ENCODE data around the gene KRTAP5-3. TPM values are rescaled to one million over a fixed set of nuclear protein-coding genes. Genes with fewer than 3 reads are reported as not detected.

KRTAP5-3 gene
- total RNA-seq, 1 donor from 2014 or later = not detected

- H3K27ac Mint-ChIP-seq (ENCODE audit: unreplicated experiment) = no peak overlapping the region
- no peaks in the 10 kb centered on the region for H3K36me3 Mint-ChIP-seq (ENCODE audit: unreplicated experiment)
- TF ChIP-seq, protein P1, sequence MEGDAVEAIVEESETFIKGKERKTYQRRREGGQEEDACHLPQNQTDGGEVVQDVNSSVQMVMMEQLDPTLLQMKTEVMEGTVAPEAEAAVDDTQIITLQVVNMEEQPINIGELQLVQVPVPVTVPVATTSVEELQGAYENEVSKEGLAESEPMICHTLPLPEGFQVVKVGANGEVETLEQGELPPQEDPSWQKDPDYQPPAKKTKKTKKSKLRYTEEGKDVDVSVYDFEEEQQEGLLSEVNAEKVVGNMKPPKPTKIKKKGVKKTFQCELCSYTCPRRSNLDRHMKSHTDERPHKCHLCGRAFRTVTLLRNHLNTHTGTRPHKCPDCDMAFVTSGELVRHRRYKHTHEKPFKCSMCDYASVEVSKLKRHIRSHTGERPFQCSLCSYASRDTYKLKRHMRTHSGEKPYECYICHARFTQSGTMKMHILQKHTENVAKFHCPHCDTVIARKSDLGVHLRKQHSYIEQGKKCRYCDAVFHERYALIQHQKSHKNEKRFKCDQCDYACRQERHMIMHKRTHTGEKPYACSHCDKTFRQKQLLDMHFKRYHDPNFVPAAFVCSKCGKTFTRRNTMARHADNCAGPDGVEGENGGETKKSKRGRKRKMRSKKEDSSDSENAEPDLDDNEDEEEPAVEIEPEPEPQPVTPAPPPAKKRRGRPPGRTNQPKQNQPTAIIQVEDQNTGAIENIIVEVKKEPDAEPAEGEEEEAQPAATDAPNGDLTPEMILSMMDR (IDR thresholded peaks at IDR 0.05) = no peak
- H3K9me3 Mint-ChIP-seq (ENCODE audit: unreplicated experiment) = no peaks in the 10 kb centered on the region
- H3K4me3 Mint-ChIP-seq (ENCODE audit: unreplicated experiment) = no peak overlapping the region
- DNase-seq (ENCODE audit: extremely low spot score, unreplicated experiment) = no peak
- peaks cover 1% of the 10 kb centered on the region for H3K27me3 Mint-ChIP-seq (ENCODE audit: unreplicated experiment)
- H3K4me1 Mint-ChIP-seq (ENCODE audit: unreplicated experiment) = peaks cover 22% of the 10 kb centered on the region
Measured at GRCh38 chr11:1570001-1570453, 38.2 kb downstream of the KRTAP5-3 start.

GRCh38 chr11:1569251-1569780, 38.9 kb downstream of the KRTAP5-3 start:
- peaks cover 25% of the 10 kb centered on the region for H3K4me1 Mint-ChIP-seq (ENCODE audit: unreplicated experiment)
- no peak for DNase-seq (ENCODE audit: extremely low spot score, unreplicated experiment)
- no peaks in the 10 kb centered on the region for H3K9me3 Mint-ChIP-seq (ENCODE audit: unreplicated experiment)
- H3K27ac Mint-ChIP-seq (ENCODE audit: unreplicated experiment) = no peak overlapping the region
- H3K4me3 Mint-ChIP-seq (ENCODE audit: unreplicated experiment) = no peak overlapping the region
- TF ChIP-seq, protein P1 (IDR thresholded peaks at IDR 0.05) = no peak
- H3K36me3 Mint-ChIP-seq (ENCODE audit: unreplicated experiment) = no peaks in the 10 kb centered on the region
- no peaks in the 10 kb centered on the region for H3K27me3 Mint-ChIP-seq (ENCODE audit: unreplicated experiment)

DNA sequence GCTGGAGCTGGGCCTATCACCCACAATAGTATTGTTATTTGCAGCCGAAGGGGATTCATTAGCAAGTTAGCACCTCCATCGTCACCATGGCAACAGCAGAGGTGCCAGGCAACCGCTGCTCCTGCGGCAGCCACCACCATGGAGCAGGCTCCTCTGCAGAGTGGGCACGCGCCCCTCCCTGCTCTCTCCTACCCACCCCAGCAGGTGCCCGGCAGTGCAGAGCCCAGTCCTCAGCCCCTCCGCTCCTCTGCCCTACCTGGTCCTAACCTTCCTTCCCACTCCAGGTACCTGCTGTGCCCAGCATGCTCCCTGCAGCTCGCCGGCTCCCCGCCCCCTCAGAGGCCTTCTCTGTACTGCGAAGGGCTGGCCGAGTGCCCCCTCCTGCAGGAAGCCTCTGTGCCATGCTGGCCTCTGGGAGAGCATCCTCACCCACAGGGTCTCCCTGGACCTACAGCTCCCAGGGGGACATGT, 39.8 kb downstream of the KRTAP5-3 start:
- H3K36me3 Mint-ChIP-seq (ENCODE audit: unreplicated experiment) = no peaks in the 10 kb centered on the region
- H3K27ac Mint-ChIP-seq (ENCODE audit: unreplicated experiment) = no peak overlapping the region
- no peak overlapping the region for H3K4me3 Mint-ChIP-seq (ENCODE audit: unreplicated experiment)
- no peaks in the 10 kb centered on the region for H3K27me3 Mint-ChIP-seq (ENCODE audit: unreplicated experiment)
- no peaks in the 10 kb centered on the region for H3K9me3 Mint-ChIP-seq (ENCODE audit: unreplicated experiment)
- TF ChIP-seq, protein P1 (IDR thresholded peaks at IDR 0.05) = no peak
- peaks cover 17% of the 10 kb centered on the region for H3K4me1 Mint-ChIP-seq (ENCODE audit: unreplicated experiment)
- no peak for DNase-seq (ENCODE audit: extremely low spot score, unreplicated experiment)

DNA sequence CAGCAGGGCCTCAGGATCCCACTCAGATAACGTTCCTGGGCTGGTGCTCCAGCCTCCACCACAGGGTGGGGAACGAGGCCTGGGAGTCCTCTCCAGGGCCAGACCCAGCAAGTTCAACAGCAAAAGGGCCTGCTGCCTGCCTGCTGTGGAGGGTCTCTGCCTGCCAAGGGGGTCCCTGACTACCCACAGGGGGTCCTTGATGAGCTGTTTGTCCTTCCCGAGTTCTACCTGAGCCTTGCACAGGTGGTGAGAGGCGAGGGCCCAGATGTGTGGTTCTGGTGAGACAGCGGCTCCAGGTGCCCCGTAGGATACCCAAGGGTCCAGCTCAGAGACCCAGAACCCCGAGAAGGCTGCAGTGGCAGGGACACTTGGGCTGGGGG, 40.6 kb downstream of the KRTAP5-3 start:
- TF ChIP-seq, protein P1 (IDR thresholded peaks at IDR 0.05) = no peak
- Mint-ChIP-seq H3K4me3 (ENCODE audit: unreplicated experiment) (no peak overlapping the region), H3K9me3 (ENCODE audit: unreplicated experiment) (no peaks in the 10 kb centered on the region), H3K27me3 (ENCODE audit: unreplicated experiment) (no peaks in the 10 kb centered on the region), H3K36me3 (ENCODE audit: unreplicated experiment) (peaks cover 1% of the 10 kb centered on the region), H3K27ac (ENCODE audit: unreplicated experiment) (no peak overlapping the region), H3K4me1 (ENCODE audit: unreplicated experiment) (peaks cover 15% of the 10 kb centered on the region)
- no peak for DNase-seq (ENCODE audit: extremely low spot score, unreplicated experiment)

DNA sequence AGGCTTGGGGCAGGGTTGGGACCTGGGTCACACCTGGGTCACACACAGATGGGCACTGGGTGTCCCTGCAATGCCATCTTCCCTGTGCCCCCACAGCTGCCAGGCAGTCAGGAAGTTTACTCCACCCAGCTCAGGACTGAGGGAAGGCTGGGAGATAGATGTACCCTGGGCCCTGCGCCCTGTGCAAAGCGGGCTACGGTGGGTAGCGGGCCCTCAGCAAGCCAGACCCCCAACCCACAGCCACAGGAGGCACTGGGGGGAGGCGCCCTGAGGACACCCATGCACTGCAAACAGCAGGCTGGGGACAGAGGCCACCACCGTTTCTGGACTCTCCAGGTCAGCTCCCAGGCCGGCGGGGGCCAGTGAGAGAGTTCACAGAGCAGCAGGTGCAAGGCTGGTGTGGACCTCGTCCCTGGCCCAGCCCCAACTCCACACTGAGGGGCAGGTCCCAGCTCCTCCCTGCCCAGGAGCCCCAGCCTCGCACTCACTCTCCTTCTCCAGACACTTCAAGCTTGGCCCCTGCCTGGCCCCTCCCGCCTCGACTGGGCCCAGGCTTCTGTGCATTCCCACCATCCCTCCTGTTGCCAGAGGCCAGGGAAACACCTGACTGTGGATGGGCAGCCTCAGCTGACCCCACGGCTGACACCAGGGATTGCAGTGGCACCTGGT, 41.1 kb downstream of the KRTAP5-3 start:
- no peak for DNase-seq (ENCODE audit: extremely low spot score, unreplicated experiment)
- no peak overlapping the region for H3K27ac Mint-ChIP-seq (ENCODE audit: unreplicated experiment)
- H3K27me3 Mint-ChIP-seq (ENCODE audit: unreplicated experiment) = no peaks in the 10 kb centered on the region
- no peak overlapping the region for H3K4me3 Mint-ChIP-seq (ENCODE audit: unreplicated experiment)
- H3K9me3 Mint-ChIP-seq (ENCODE audit: unreplicated experiment) = no peaks in the 10 kb centered on the region
- peaks cover 15% of the 10 kb centered on the region for H3K4me1 Mint-ChIP-seq (ENCODE audit: unreplicated experiment)
- TF ChIP-seq, protein P1 (IDR thresholded peaks at IDR 0.05) = no peak
- H3K36me3 Mint-ChIP-seq (ENCODE audit: unreplicated experiment) = peaks cover 1% of the 10 kb centered on the region

Data from osteocyte (in vitro differentiated cells).